H9 (cell line): Measurements from ENCODE around the gene KLK2. TPM values are rescaled to one million over a fixed set of nuclear protein-coding genes. Genes with fewer than 3 reads are reported as not detected.

ENCODE experiments used
- DNase-seq: peaks from one replicate; pipeline ENCODE4 v3.0.0-alpha.2; 2017
- H2AFZ ChIP-seq: one replicate; pipeline ENCODE4 v1.6.1; 2013; ENCODE audit warnings: mild to moderate bottlenecking, low read length, control low read depth, moderate library complexity
- H2AK5ac ChIP-seq: 2 replicates; pipeline ENCODE4 v1.6.1; 2013; ENCODE audit warnings: low read length, control low read depth, mixed read lengths; ENCODE audit not compliant: insufficient read length
- H2BK120ac ChIP-seq: one replicate; pipeline ENCODE4 v1.6.1; 2013; ENCODE audit warnings: low read depth, mild to moderate bottlenecking, low read length, control low read depth, inconsistent platforms; ENCODE audit not compliant: poor library complexity, severe bottlenecking
- H2BK12ac ChIP-seq: 2 replicates; pipeline ENCODE4 v1.6.1; 2013; ENCODE audit warnings: low read length, control low read depth, mixed read lengths, low read depth; ENCODE audit not compliant: insufficient read length
- H2BK15ac ChIP-seq: 2 replicates; pipeline ENCODE4 v1.6.1; 2013; ENCODE audit warnings: low read depth, low read length, control low read depth
- H2BK20ac ChIP-seq: one replicate; pipeline ENCODE4 v1.6.1; 2013; ENCODE audit warnings: low read depth, mild to moderate bottlenecking, low read length, control low read depth, inconsistent platforms; ENCODE audit not compliant: poor library complexity, severe bottlenecking
- H2BK5ac ChIP-seq: 2 replicates; pipeline ENCODE4 v1.6.1; 2013; ENCODE audit warnings: low read length, control low read depth, mixed read lengths; ENCODE audit not compliant: insufficient read length
- H3K14ac ChIP-seq: 2 replicates; pipeline ENCODE4 v1.6.1; 2013; ENCODE audit warnings: low read length, control low read depth; ENCODE audit not compliant: insufficient read depth
- H3K18ac ChIP-seq: 2 replicates; pipeline ENCODE4 v1.6.1; 2013; ENCODE audit warnings: low read depth, mild to moderate bottlenecking, mixed read lengths, low read length, control low read depth; ENCODE audit not compliant: insufficient read length
- H3K23ac ChIP-seq: 2 replicates; pipeline ENCODE4 v1.6.1; 2013; ENCODE audit warnings: low read length, control low read depth, mixed read lengths, low read depth; ENCODE audit not compliant: insufficient read length
- H3K23me2 ChIP-seq: 2 replicates; pipeline ENCODE4 v1.6.1; 2013; ENCODE audit warnings: low read depth, mild to moderate bottlenecking, mixed read lengths, low read length, control low read depth; ENCODE audit not compliant: insufficient read length, poor library complexity, severe bottlenecking
- H3K27ac ChIP-seq: 2 replicates; pipeline ENCODE4 v1.5.1; 2013; ENCODE audit warnings: low read length, control low read depth, mixed read lengths, low read depth; ENCODE audit not compliant: insufficient read length
- H3K27me3 ChIP-seq: 2 replicates; pipeline ENCODE4 v1.6.1; 2013; ENCODE audit warnings: low read length, control low read depth, inconsistent platforms; ENCODE audit not compliant: insufficient read depth
- H3K4ac ChIP-seq: 2 replicates; pipeline ENCODE4 v1.6.1; 2013; ENCODE audit warnings: low read depth, mild to moderate bottlenecking, control low read depth, inconsistent platforms, low read length, moderate library complexity
- H3K4me1 ChIP-seq: 2 replicates; pipeline ENCODE4 v1.6.1; 2013; ENCODE audit warnings: low read length, control low read depth, inconsistent platforms; ENCODE audit not compliant: insufficient read depth
- H3K4me2 ChIP-seq: 2 replicates; pipeline ENCODE4 v1.6.1; 2013; ENCODE audit warnings: low read length, control low read depth, mixed read lengths; ENCODE audit not compliant: insufficient read length, insufficient read depth
- H3K56ac ChIP-seq: 2 replicates; pipeline ENCODE4 v1.6.1; 2013; ENCODE audit warnings: low read depth, mild to moderate bottlenecking, mixed read lengths, low read length, control low read depth; ENCODE audit not compliant: insufficient read length
- H3K79me1 ChIP-seq: 2 replicates; pipeline ENCODE4 v1.6.1; 2013; ENCODE audit warnings: low read depth, mild to moderate bottlenecking, moderate library complexity, low read length, control low read depth, inconsistent platforms; ENCODE audit not compliant: insufficient read depth, poor library complexity, severe bottlenecking
- H3K79me2 ChIP-seq: 2 replicates; pipeline ENCODE4 v1.6.1; 2013; ENCODE audit warnings: low read length, control low read depth, inconsistent platforms; ENCODE audit not compliant: insufficient read depth
- H3K9ac ChIP-seq: 2 replicates; pipeline ENCODE4 v1.6.1; 2013; ENCODE audit warnings: low read length, control low read depth, mixed read lengths; ENCODE audit not compliant: insufficient read length; ENCODE audit errors: extremely low read depth
- H3K9me3 ChIP-seq: one replicate; pipeline ENCODE4 v1.6.1; 2013; ENCODE audit warnings: low read depth, low read length, inconsistent platforms; ENCODE audit not compliant: control insufficient read depth
- H3T11ph ChIP-seq: one replicate; pipeline ENCODE4 v1.6.1; 2013; ENCODE audit warnings: mild to moderate bottlenecking, low read length, control low read depth, inconsistent platforms
- H4K20me1 ChIP-seq: one replicate; pipeline ENCODE4 v1.6.1; 2013; ENCODE audit not compliant: control insufficient read depth, insufficient read length, insufficient read depth
- H4K5ac ChIP-seq: 2 replicates; pipeline ENCODE4 v1.6.1; 2013; ENCODE audit warnings: low read depth, mild to moderate bottlenecking, mixed read lengths, low read length, control low read depth; ENCODE audit not compliant: insufficient read length
- H4K8ac ChIP-seq: replicated peaks from 2 replicates; pipeline ENCODE4 v1.6.1; 2013; ENCODE audit warnings: low read length, control low read depth, mixed read lengths, low read depth; ENCODE audit not compliant: insufficient read length
- H4K91ac ChIP-seq: 2 replicates; pipeline ENCODE4 v1.6.1; 2013; ENCODE audit warnings: low read depth, mild to moderate bottlenecking, moderate library complexity, mixed read lengths, low read length, control low read depth; ENCODE audit not compliant: insufficient read length
- H3K27ac Mint-ChIP-seq, 3 experiments: 2 replicates in 2 of 3; 3 replicates in 1 of 3; pipeline ENCODE4 v1.8.0; 2020 to 2021; ENCODE audit warnings: mixed read lengths in 3 of 3, mild to moderate bottlenecking in 1 of 3, moderate library complexity in 1 of 3
- H3K27me3 Mint-ChIP-seq: 2 replicates; pipeline ENCODE4 v1.8.0; 2021; ENCODE audit warnings: low read depth, mild to moderate bottlenecking, moderate library complexity, mixed read lengths
- H3K36me3 Mint-ChIP-seq, 3 experiments: 2 replicates in 2 of 3; 3 replicates in 1 of 3; pipeline ENCODE4 v1.8.0; 2020 to 2021; ENCODE audit warnings: low read depth in 3 of 3, mixed read lengths in 3 of 3; ENCODE audit not compliant: insufficient read depth in 1 of 3
- H3K4me1 Mint-ChIP-seq, 2 experiments: 2 replicates each; pipeline ENCODE4 v1.8.0; 2020; ENCODE audit warnings: mixed read lengths in 2 of 2
- H3K4me3 Mint-ChIP-seq, 2 experiments: 2 replicates in 1 of 2; 3 replicates in 1 of 2; pipeline ENCODE4 v1.8.0; 2020 to 2021; ENCODE audit warnings: mild to moderate bottlenecking in 2 of 2, mixed read lengths in 2 of 2, moderate library complexity in 1 of 2
- H3K9me3 Mint-ChIP-seq, 2 experiments: 2 replicates in 1 of 2; 3 replicates in 1 of 2; pipeline ENCODE4 v1.8.0; 2020; ENCODE audit warnings: mild to moderate bottlenecking in 2 of 2, mixed read lengths in 2 of 2, moderate library complexity in 1 of 2
- CTCF ChIP-seq: fragments of 200-600 bp; sonication (generic); conservative IDR thresholded peaks from 3 replicates; pipeline ENCODE4 v1.8.0; 2021; ENCODE audit warnings: antibody characterized with exemption, mild to moderate bottlenecking
- WGBS: extraction: QIAGEN DNeasy Blood & Tissue Kit; methylation state at CpG from one replicate; pipeline ENCODE4 v1.1.7; 2013; ENCODE audit warnings: missing lambda C conversion rate, low lambda C conversion rate, mixed read lengths; ENCODE audit not compliant: insufficient read length; ENCODE audit errors: extremely low coverage; 5-methylcytosine and 5-hydroxymethylcytosine counted together
- total RNA-seq: library from RNA; stranded (reverse); gene quantifications from 2 replicates; pipeline ENCODE4 v1.2.1, GENCODE V29; 2021

KLK2 gene
- total RNA-seq, 1 experiment from 2014 or later = not detected

DNA sequence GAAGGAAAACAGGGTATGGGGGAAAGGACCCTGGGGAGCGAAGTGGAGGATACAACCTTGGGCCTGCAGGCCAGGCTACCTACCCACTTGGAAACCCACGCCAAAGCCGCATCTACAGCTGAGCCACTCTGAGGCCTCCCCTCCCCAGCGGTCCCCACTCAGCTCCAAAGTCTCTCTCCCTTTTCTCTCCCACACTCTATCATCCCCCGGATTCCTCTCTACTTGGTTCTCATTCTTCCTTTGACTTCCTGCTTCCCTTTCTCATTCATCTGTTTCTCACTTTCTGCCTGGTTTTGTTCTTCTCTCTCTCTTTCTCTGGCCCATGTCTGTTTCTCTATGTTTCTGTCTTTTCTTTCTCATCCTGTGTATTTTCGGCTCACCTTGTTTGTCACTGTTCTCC, 15.9 kb upstream of the KLK2 start:
- DNase-seq = no peak
- no peak overlapping the region for H3K27ac ChIP-seq
- H3K4ac ChIP-seq = no peak overlapping the region
- no peak overlapping the region for H2AFZ ChIP-seq
- H3K56ac ChIP-seq = no peak overlapping the region
- no peaks in the 10 kb centered on the region; a peak in 1 of 7 replicates for H3K36me3 Mint-ChIP-seq
- no peaks in the 10 kb centered on the region for H4K20me1 ChIP-seq
- peaks cover 78% of the 10 kb centered on the region for H3K27me3 Mint-ChIP-seq
- no peaks in the 10 kb centered on the region for H3K79me1 ChIP-seq
- H4K5ac ChIP-seq = no peak overlapping the region
- H2BK12ac ChIP-seq = no peak overlapping the region
- no peaks in the 10 kb centered on the region for H3K23me2 ChIP-seq
- no peak overlapping the region for H2AK5ac ChIP-seq
- no peak overlapping the region for H3K9ac ChIP-seq
- WGBS = no CpG with 5 or more reads among the region's 6 CpGs
- H2BK120ac ChIP-seq = no peak overlapping the region
- no peaks in the 10 kb centered on the region for H3K9me3 ChIP-seq
- no peak for TF ChIP-seq CTCF
- H3K14ac ChIP-seq = no peak overlapping the region
- no peak overlapping the region; a peak in 1 of 5 replicates for H3K4me3 Mint-ChIP-seq
- no peak overlapping the region for H3K18ac ChIP-seq
- H3K4me2 ChIP-seq = no peak overlapping the region
- peaks cover 3 to 4% of the 10 kb centered on the region in 2 experiments; a peak in 2 of 5 replicates for H3K9me3 Mint-ChIP-seq
- H3K4me1 Mint-ChIP-seq = peaks cover 12 to 21% of the 10 kb centered on the region in 2 experiments
- no peak overlapping the region for H3T11ph ChIP-seq
- H2BK5ac ChIP-seq = no peak overlapping the region
- H2BK15ac ChIP-seq = no peak overlapping the region
- H3K23ac ChIP-seq = no peak overlapping the region
- H4K91ac ChIP-seq = no peak overlapping the region
- peaks cover 8% of the 10 kb centered on the region; the same call in 1 of the 2 replicates for H3K4me1 ChIP-seq
- no peaks in the 10 kb centered on the region for H3K27me3 ChIP-seq
- no peak overlapping the region for H2BK20ac ChIP-seq
- no peak overlapping the region for H3K27ac Mint-ChIP-seq
- no peak overlapping the region for H4K8ac ChIP-seq
- H3K79me2 ChIP-seq = no peaks in the 10 kb centered on the region
